Panc1 (cell line): ENCODE results near the gene MTFR1L.

Source experiments
- CTCF ChIP-seq: fragments of 450-650 bp; IDR thresholded peaks from 2 replicates; pipeline ENCODE4 v1.5.1; 2017; ENCODE audit warnings: mild to moderate bottlenecking
- POLR2AphosphoS5 ChIP-seq: IDR thresholded peaks from 2 replicates; pipeline ENCODE4 v1.6.1; 2012; ENCODE audit warnings: mild to moderate bottlenecking, low read depth, low read length, moderate library complexity
- SIN3A ChIP-seq: IDR thresholded peaks from 2 replicates; pipeline ENCODE4 v1.6.1; 2012; ENCODE audit warnings: low read depth, mild to moderate bottlenecking, low read length, moderate library complexity, borderline replicate concordance; ENCODE audit not compliant: insufficient read depth
- TF ChIP-seq, protein P1 (sequence below), 2 experiments: IDR thresholded peaks; 2 replicates each; pipeline ENCODE4 v1.6.1; 2011 to 2012; ENCODE audit warnings: low read depth in 2 of 2, control low read depth in 1 of 2, low read length in 1 of 2, mild to moderate bottlenecking in 1 of 2, moderate library complexity in 1 of 2; ENCODE audit not compliant: insufficient read depth in 1 of 2

- no peak for TF ChIP-seq CTCF
- no peak; the same call in 1 of the 2 replicates for TF ChIP-seq POLR2AphosphoS5
- TF ChIP-seq, protein P1, sequence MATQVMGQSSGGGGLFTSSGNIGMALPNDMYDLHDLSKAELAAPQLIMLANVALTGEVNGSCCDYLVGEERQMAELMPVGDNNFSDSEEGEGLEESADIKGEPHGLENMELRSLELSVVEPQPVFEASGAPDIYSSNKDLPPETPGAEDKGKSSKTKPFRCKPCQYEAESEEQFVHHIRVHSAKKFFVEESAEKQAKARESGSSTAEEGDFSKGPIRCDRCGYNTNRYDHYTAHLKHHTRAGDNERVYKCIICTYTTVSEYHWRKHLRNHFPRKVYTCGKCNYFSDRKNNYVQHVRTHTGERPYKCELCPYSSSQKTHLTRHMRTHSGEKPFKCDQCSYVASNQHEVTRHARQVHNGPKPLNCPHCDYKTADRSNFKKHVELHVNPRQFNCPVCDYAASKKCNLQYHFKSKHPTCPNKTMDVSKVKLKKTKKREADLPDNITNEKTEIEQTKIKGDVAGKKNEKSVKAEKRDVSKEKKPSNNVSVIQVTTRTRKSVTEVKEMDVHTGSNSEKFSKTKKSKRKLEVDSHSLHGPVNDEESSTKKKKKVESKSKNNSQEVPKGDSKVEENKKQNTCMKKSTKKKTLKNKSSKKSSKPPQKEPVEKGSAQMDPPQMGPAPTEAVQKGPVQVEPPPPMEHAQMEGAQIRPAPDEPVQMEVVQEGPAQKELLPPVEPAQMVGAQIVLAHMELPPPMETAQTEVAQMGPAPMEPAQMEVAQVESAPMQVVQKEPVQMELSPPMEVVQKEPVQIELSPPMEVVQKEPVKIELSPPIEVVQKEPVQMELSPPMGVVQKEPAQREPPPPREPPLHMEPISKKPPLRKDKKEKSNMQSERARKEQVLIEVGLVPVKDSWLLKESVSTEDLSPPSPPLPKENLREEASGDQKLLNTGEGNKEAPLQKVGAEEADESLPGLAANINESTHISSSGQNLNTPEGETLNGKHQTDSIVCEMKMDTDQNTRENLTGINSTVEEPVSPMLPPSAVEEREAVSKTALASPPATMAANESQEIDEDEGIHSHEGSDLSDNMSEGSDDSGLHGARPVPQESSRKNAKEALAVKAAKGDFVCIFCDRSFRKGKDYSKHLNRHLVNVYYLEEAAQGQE (IDR thresholded peaks at IDR 0.05; ENCODE audit: insufficient read depth in 1 of 2, low read depth in 2 of 2, low read length in 1 of 2) = no peak
- no peak for TF ChIP-seq SIN3A
Observed at GRCh38 chr1:25821630-25822091, 1.9 kb downstream of the MTFR1L start.
